NT2/D1 (cell line): ENCODE data around the gene KRT81.

Source experiments
- SUZ12 ChIP-seq: IDR thresholded peaks from 2 replicates; pipeline ENCODE4 v1.6.1; 2011; ENCODE audit not compliant: insufficient read length, insufficient read depth; ENCODE audit errors: extremely low read depth
- YY1 ChIP-seq: IDR thresholded peaks from 2 replicates; pipeline ENCODE4 v1.6.1; 2011; ENCODE audit not compliant: insufficient read length, insufficient read depth
- ZNF274 ChIP-seq: IDR thresholded peaks from 2 replicates; pipeline ENCODE4 v1.6.1; 2011; ENCODE audit warnings: mild to moderate bottlenecking, low read depth, low read length

- TF ChIP-seq YY1 (no peak), SUZ12 (no peak), ZNF274 (no peak)
Measured at GRCh38 chr12:52300796-52301691, 9.7 kb upstream of the KRT81 start.
